Measurements from ENCODE around the gene L3MBTL4.

- TF ChIP-seq CTCF (IDR thresholded peaks at IDR 0.05), result no peak
- no peak for TF ChIP-seq EZH2phosphoT487 (IDR thresholded peaks at IDR 0.05)
Observed at GRCh38 chr18:6352275-6352674, 62.4 kb downstream of the L3MBTL4 start.

Data from neural progenitor cell (in vitro differentiated cells).